K562 (cell line): Measurements from ENCODE around the gene TNFSF13. TPM values are rescaled to one million over a fixed set of nuclear protein-coding genes. Genes with fewer than 3 reads are reported as not detected.

Source experiments
- ARID3A ChIP-seq: IDR thresholded peaks from 2 replicates; pipeline ENCODE4 v1.6.1; 2012; ENCODE audit warnings: low read depth, low read length, improper control_type of control experiment, borderline replicate concordance
- ATF3 ChIP-seq, 2 experiments: fragments of 450-650 bp in 1 of 2; sonication (generic) in 1 of 2; formaldehyde crosslinking in 1 of 2; IDR thresholded peaks in 1 of 2; conservative IDR thresholded peaks in 1 of 2; 2 replicates each; pipeline versions ENCODE4 v1.6.1 to v1.8.1; 2016 to 2023; ENCODE audit warnings: mild to moderate bottlenecking in 2 of 2, moderate library complexity in 2 of 2, inconsistent platforms in 1 of 2, missing genetic modification reagents in 1 of 2
- EWSR1 ChIP-seq: fragments of 450-650 bp; IDR thresholded peaks from 2 replicates; pipeline ENCODE4 v1.6.1; 2018; ENCODE audit warnings: borderline replicate concordance, mild to moderate bottlenecking, low read depth, moderate library complexity; ENCODE audit not compliant: partially characterized antibody
- HDGF ChIP-seq: fragments of 450-650 bp; IDR thresholded peaks from 2 replicates; pipeline ENCODE4 v1.6.1; 2016
- HNRNPH1 ChIP-seq: fragments of 200-400 bp; formaldehyde crosslinking; optimal IDR thresholded peaks from 2 replicates; pipeline ENCODE3; 2017; ENCODE audit warnings: low read depth, mild to moderate bottlenecking, low read length, moderate library complexity
- IRF2 ChIP-seq: sonication (generic); formaldehyde crosslinking; IDR thresholded peaks from 2 replicates; pipeline ENCODE4 v1.8.1; 2022; ENCODE audit warnings: mild to moderate bottlenecking, missing genetic modification reagents
- MAZ ChIP-seq, 2 experiments: fragments of 450-650 bp in 1 of 2; sonication (generic) in 1 of 2; formaldehyde crosslinking; IDR thresholded peaks in 1 of 2; conservative IDR thresholded peaks in 1 of 2; 2 replicates each; pipeline versions ENCODE4 v1.4.0 to v1.5.0; 2020; ENCODE audit warnings: mild to moderate bottlenecking in 1 of 2, missing genetic modification reagents in 1 of 2
- NFIX ChIP-seq: fragments of 250-450 bp; sonication (Bioruptor Pico); IDR thresholded peaks from 2 replicates; pipeline ENCODE4 v1.4.0; 2020; ENCODE audit warnings: low read depth, mild to moderate bottlenecking, moderate library complexity
- PCBP2 ChIP-seq: fragments of 200-400 bp; formaldehyde crosslinking; IDR thresholded peaks from 2 replicates; pipeline ENCODE4 v1.6.1; 2018; ENCODE audit warnings: low read length, low read depth, mild to moderate bottlenecking, moderate library complexity; ENCODE audit not compliant: poor library complexity, severe bottlenecking
- POLR2AphosphoS5 ChIP-seq: IDR thresholded peaks from 2 replicates; pipeline ENCODE4 v1.6.1; 2011; ENCODE audit warnings: mild to moderate bottlenecking, low read depth, low read length, moderate library complexity; ENCODE audit not compliant: control insufficient read depth, insufficient read depth
- RAD21 ChIP-seq, 2 experiments: fragments of 250-450 bp in 1 of 2; fragments of 450-650 bp in 1 of 2; sonication (Bioruptor Pico) in 1 of 2; formaldehyde crosslinking in 1 of 2; IDR thresholded peaks in 1 of 2; conservative IDR thresholded peaks in 1 of 2; 2 replicates each; pipeline versions ENCODE4 v1.4.0 to v1.8.0; 2020 to 2022; ENCODE audit warnings: mild to moderate bottlenecking in 2 of 2, moderate library complexity in 1 of 2
- RBM39 ChIP-seq: fragments of 200-400 bp; formaldehyde crosslinking; optimal IDR thresholded peaks from 2 replicates; pipeline ENCODE3; 2018; ENCODE audit warnings: low read depth, low read length
- SNIP1 ChIP-seq: fragments of 450-650 bp; IDR thresholded peaks from 2 replicates; pipeline ENCODE4 v1.7.1; 2017; ENCODE audit warnings: low read depth, mild to moderate bottlenecking
- ZBTB5 ChIP-seq: fragments of 450-650 bp; IDR thresholded peaks from 2 replicates; pipeline ENCODE4 v1.6.1; 2017; ENCODE audit warnings: antibody characterized with exemption
- ZBTB7A ChIP-seq: IDR thresholded peaks from 2 replicates; pipeline ENCODE4 v1.6.1; 2011; ENCODE audit warnings: low read depth, mild to moderate bottlenecking, low read length, moderate library complexity, borderline replicate concordance; ENCODE audit not compliant: control insufficient read depth
- ZNF449 ChIP-seq: fragments of 250-450 bp; sonication (Bioruptor Pico); IDR thresholded peaks from 2 replicates; pipeline ENCODE4 v1.8.0; 2022; ENCODE audit warnings: moderate library complexity, mild to moderate bottlenecking, inconsistent platforms
- ZNF778 ChIP-seq: fragments of 450-650 bp; formaldehyde crosslinking; IDR thresholded peaks from 2 replicates; pipeline ENCODE4 v1.4.0; 2020; ENCODE audit warnings: mild to moderate bottlenecking, moderate library complexity
- ZNF830 ChIP-seq: fragments of 250-450 bp; sonication (Bioruptor Pico); IDR thresholded peaks from 2 replicates; pipeline ENCODE4 v1.5.0; 2021; ENCODE audit warnings: mild to moderate bottlenecking
- polyA plus RNA-seq, 8 experiments: library from polyadenylated mRNA; depleted of rRNA in 4 of 8; stranded (reverse) in 5 of 8; unstranded in 3 of 8; fragments of >200 nt; fragmentation: Nextera tagmentation in 2 of 8; fragmentation: Illumina TruSeq in 1 of 8; extraction: Ambion mirVana in 2 of 8; extraction: Trizol in 1 of 8; gene quantifications; 2 replicates each; pipeline versions ENCODE4 v1.2.1 to v1.2.3, GENCODE V29; 2011 to 2014; ENCODE audit warnings: inconsistent platforms in 1 of 8, missing spikeins in 1 of 8
- total RNA-seq, 7 experiments: library from RNA; depleted of rRNA in 6 of 7; stranded (reverse); fragments of >200 nt in 6 of 7; fragmentation: Illumina TruSeq in 2 of 7; extraction: Trizol in 2 of 7; gene quantifications; 2 replicates each; pipeline versions ENCODE4 v1.2.1 to v1.2.3, GENCODE V29; 2011 to 2021; ENCODE audit warnings: low replicate concordance in 1 of 7
- TF ChIP-seq, protein P1 (sequence below): fragments of 250-450 bp; sonication (Bioruptor Pico); IDR thresholded peaks from 2 replicates; pipeline ENCODE4 v1.8.0; 2022; ENCODE audit warnings: moderate library complexity, mild to moderate bottlenecking, inconsistent platforms

TNFSF13 gene
- total and polyA plus RNA-seq, 9 of the 15 experiments (the other 6 are each of a cell fraction or from before 2014, with no cell fraction given), result 0.04 to 0.51 (median 0.19) TPM; not detected in 1

DNA sequence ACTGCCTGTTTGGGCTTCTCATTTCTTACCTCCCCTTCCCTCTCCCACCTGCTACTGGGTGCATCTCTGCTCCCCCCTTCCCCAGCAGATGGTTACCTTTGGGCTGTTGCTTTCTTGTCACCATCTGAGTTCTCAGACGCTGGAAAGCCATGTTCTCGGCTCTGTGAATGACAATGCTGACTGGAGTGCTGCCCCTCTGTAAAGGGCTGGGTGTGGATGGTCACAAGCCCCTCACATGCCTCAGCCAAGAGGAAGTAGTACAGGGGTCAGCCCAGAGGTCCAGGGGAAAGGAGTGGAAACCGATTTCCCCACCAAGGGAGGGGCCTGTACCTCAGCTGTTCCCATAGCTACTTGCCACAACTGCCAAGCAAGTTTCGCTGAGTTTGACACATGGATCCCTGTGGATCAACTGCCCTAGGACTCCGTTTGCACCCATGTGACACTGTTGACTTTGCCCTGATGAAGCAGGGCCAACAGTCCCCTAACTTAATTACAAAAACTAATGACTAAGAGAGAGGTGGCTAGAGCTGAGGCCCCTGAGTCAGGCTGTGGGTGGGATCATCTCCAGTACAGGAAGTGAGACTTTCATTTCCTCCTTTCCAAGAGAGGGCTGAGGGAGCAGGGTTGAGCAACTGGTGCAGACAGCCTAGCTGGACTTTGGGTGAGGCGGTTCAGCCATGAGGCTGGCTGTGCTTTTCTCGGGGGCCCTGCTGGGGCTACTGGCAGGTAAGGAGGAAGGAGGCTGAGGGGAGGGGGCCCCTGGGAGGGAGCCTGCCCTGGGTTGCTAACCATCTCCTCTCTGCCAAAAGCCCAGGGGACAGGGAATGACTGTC is 20.7 kb downstream of the TNFSF13 start, which contains the start of gene CD68 (continued):
- TF ChIP-seq HNRNPH1 (no peak), ZBTB7A (no peak; the same call in 1 of the 2 replicates), ARID3A (no peak), ZNF778 (CRISPR knock-in tag) (no peak), EWSR1 (peak; percentile 89), IRF2 (no peak), NFIX (no peak), PCBP2 (no peak), ZBTB5 (no peak), ZNF830 (no peak), MAZ (CRISPR knock-in tag; conservative IDR thresholded peaks at IDR 0.05 in 1 of 2, IDR thresholded peaks at IDR 0.05 in 1 of 2) (peak in 1 of 2 experiments; percentile 31; a peak in 2 of 4 replicates), ATF3 (IDR thresholded peaks at IDR 0.05) (peak; percentile 58; the same call in 1 of the 2 replicates), ATF3 (CRISPR knock-in tag; conservative IDR thresholded peaks at IDR 0.05) (peak; percentile 50; the same call in 1 of the 2 replicates), ZNF449 (CRISPR knock-in tag) (no peak), RBM39 (no peak), HDGF (no peak), POLR2AphosphoS5 (peak; percentile 93), RAD21 (CRISPR knock-in tag; conservative IDR thresholded peaks at IDR 0.05 in 1 of 2, IDR thresholded peaks at IDR 0.05 in 1 of 2) (peak in 1 of 2 experiments; percentile 4; a peak in 1 of 4 replicates), SNIP1 (no peak)
- TF ChIP-seq, protein P1, sequence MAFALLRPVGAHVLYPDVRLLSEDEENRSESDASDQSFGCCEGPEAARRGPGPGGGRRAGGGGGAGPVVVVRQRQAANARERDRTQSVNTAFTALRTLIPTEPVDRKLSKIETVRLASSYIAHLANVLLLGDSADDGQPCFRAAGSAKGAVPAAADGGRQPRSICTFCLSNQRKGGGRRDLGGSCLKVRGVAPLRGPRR (CRISPR knock-in tag), result no peak
